Mesothelial cell of epicardium (in vitro differentiated cells): ENCODE results near the gene SPATA7. TPM values are rescaled to one million over a fixed set of nuclear protein-coding genes. Genes with fewer than 3 reads are reported as not detected.

Experiments
- DNase-seq, 2 experiments: peaks; one replicate each; pipeline ENCODE4 v3.0.0; 2021; ENCODE audit warnings: low spot score in 2 of 2; ENCODE audit not compliant: unreplicated experiment in 2 of 2
- H3K27ac Mint-ChIP-seq: 2 replicates; pipeline ENCODE4 v1.8.0; 2021; ENCODE audit warnings: mixed read lengths
- H3K27me3 Mint-ChIP-seq: 2 replicates; pipeline ENCODE4 v1.8.0; 2021; ENCODE audit warnings: low read depth, mixed read lengths
- H3K36me3 Mint-ChIP-seq: 2 replicates; pipeline ENCODE4 v1.8.0; 2021; ENCODE audit warnings: mixed read lengths
- H3K4me1 Mint-ChIP-seq: 2 replicates; pipeline ENCODE4 v1.8.0; 2021; ENCODE audit warnings: mixed read lengths
- H3K4me3 Mint-ChIP-seq: 2 replicates; pipeline ENCODE4 v1.8.0; 2021; ENCODE audit warnings: mild to moderate bottlenecking, moderate library complexity, mixed read lengths
- H3K9me3 Mint-ChIP-seq: 2 replicates; pipeline ENCODE4 v1.8.0; 2021; ENCODE audit warnings: mixed read lengths
- CTCF ChIP-seq: fragments of 200-600 bp; sonication (generic); IDR thresholded peaks from one replicate; pipeline ENCODE4 v1.5.0; 2021; ENCODE audit warnings: antibody characterized with exemption; ENCODE audit not compliant: unreplicated experiment
- total RNA-seq: library from RNA; stranded (reverse); gene quantifications from 3 replicates; pipeline ENCODE4 v1.2.1, GENCODE V29; 2021

The SPATA7 gene
- total RNA-seq, 1 donor from 2014 or later: 17.9 TPM

- no peaks in the 10 kb centered on the region for H3K9me3 Mint-ChIP-seq
- peaks cover 34% of the 10 kb centered on the region for H3K27me3 Mint-ChIP-seq
- H3K4me3 Mint-ChIP-seq: no peak overlapping the region
- no peak for TF ChIP-seq CTCF
- H3K4me1 Mint-ChIP-seq: no peaks in the 10 kb centered on the region
- no peak for DNase-seq
- no peaks in the 10 kb centered on the region for H3K36me3 Mint-ChIP-seq
- no peak overlapping the region for H3K27ac Mint-ChIP-seq
These were observed 33.3 kb upstream of the SPATA7 start for GRCh38 chr14:88351966-88352691.

DNA sequence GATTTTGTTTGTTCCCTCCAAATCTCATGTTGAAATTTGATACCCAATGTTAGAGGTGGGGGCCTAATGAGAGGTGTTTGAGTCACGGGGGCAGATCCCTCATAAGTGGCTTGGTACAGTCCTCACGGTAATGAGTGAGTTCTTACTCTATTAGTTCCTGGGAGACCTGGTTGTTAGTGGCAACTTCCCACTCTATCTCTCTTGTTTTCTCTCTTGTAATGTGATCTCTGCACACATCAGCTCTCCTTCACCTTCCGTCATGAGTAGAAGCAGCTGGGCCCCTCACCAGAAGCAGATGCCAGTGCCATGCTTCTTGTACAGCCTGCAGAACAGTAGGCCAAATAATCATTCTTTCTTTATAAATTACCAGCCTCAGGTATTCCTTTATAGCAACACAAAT is 32.8 kb upstream of the SPATA7 start:
- no peaks in the 10 kb centered on the region for H3K4me1 Mint-ChIP-seq
- TF ChIP-seq CTCF: no peak
- DNase-seq: no peak
- no peak overlapping the region for H3K27ac Mint-ChIP-seq
- H3K9me3 Mint-ChIP-seq: no peaks in the 10 kb centered on the region
- H3K4me3 Mint-ChIP-seq: no peak overlapping the region
- peaks cover 34% of the 10 kb centered on the region for H3K27me3 Mint-ChIP-seq
- H3K36me3 Mint-ChIP-seq: no peaks in the 10 kb centered on the region

DNA sequence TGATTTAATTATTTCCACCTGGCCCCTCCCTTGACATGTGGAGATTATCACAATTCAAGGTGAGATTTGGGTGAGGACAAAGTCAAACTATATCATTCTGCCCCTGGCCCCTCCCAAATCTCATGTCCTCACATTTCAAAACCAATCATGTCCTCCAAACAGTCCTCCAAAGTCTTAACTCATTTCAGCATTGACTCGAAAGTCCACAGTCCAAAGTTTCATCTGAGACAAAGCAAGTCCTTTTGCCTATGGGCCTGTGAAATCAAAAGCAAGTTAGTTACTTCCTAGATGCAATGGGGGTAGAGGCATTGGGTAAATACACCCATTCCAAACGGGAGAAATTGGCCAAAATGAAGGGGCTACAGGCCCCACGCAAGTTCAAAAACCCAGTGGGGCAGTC is 31.1 kb upstream of the SPATA7 start:
- DNase-seq: no peak
- H3K4me1 Mint-ChIP-seq: no peaks in the 10 kb centered on the region
- H3K36me3 Mint-ChIP-seq: no peaks in the 10 kb centered on the region
- TF ChIP-seq CTCF: no peak
- H3K4me3 Mint-ChIP-seq: no peak overlapping the region
- no peak overlapping the region for H3K27ac Mint-ChIP-seq
- no peaks in the 10 kb centered on the region for H3K9me3 Mint-ChIP-seq
- H3K27me3 Mint-ChIP-seq: peaks cover 38% of the 10 kb centered on the region

DNA sequence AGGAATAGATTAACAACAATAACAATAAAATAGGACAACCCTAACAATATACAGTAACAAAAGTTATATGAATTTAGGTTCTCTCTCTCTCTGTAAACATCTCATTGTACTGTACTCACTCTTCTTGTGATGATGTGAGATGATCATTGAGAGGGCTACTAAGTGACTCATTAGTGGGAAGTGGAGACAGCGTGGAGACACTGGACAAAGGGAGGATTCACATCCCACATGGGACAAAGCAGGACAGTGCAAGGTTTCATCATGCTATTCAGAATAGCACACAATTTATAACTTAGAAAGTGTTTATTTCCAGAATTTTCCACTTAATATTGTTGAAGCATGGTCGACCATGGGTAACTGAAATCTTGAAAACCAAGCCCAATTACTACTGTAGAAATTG is 26.0 kb upstream of the SPATA7 start:
- Mint-ChIP-seq H3K36me3 (no peaks in the 10 kb centered on the region), H3K9me3 (no peaks in the 10 kb centered on the region), H3K27ac (no peak overlapping the region), H3K4me1 (no peaks in the 10 kb centered on the region), H3K27me3 (peaks cover 54% of the 10 kb centered on the region), H3K4me3 (no peak overlapping the region)
- DNase-seq: no peak
- no peak for TF ChIP-seq CTCF

- no peak for TF ChIP-seq CTCF
- peaks cover 46% of the 10 kb centered on the region for H3K27me3 Mint-ChIP-seq
- no peaks in the 10 kb centered on the region for H3K36me3 Mint-ChIP-seq
- peaks cover 4% of the 10 kb centered on the region for H3K9me3 Mint-ChIP-seq
- no peak for DNase-seq
- no peak overlapping the region for H3K4me3 Mint-ChIP-seq
- H3K27ac Mint-ChIP-seq: no peak overlapping the region
- H3K4me1 Mint-ChIP-seq: no peaks in the 10 kb centered on the region
These were observed 21.8 kb upstream of the SPATA7 start for GRCh38 chr14:88363644-88364043.
